Colonic mucosa (tissue), 4 donors: ENCODE data around the gene PNMA6E. TPM values are rescaled to one million over a fixed set of nuclear protein-coding genes. Genes with fewer than 3 reads are reported as not detected.
A peak's percentile ranks its signal among the peaks of the same experiment; 100 is the strongest.
"Not testable (repeated sequence)": the region's sequence is repeated elsewhere in the genome, so short reads cannot be mapped to it uniquely, and the experiment has no call there.

Experiments used
- DNase-seq: peaks from one replicate; pipeline ENCODE4 v3.0.0-alpha.2; 2020
- H3K27ac ChIP-seq: fragments of 200-600 bp; one replicate; pipeline ENCODE4 v1.8.0; 2021
- H3K27me3 ChIP-seq: fragments of 200-600 bp; one replicate; pipeline ENCODE4 v1.8.0; 2021
- H3K36me3 ChIP-seq: fragments of 200-600 bp; one replicate; pipeline ENCODE4 v1.8.0; 2021
- H3K4me1 ChIP-seq: fragments of 200-600 bp; one replicate; pipeline ENCODE4 v1.8.0; 2021; ENCODE audit warnings: mild to moderate bottlenecking
- H3K4me3 ChIP-seq: fragments of 200-600 bp; one replicate; pipeline ENCODE4 v1.8.0; 2021
- H3K9ac ChIP-seq, 2 donors: one replicate each; pipeline ENCODE4 v1.7.0; 2013; ENCODE audit warnings: control low read depth in 2 of 2, low read depth in 2 of 2, low read length in 2 of 2
- H3K9me3 ChIP-seq: fragments of 200-600 bp; one replicate; pipeline ENCODE4 v1.8.0; 2021
- intact Hi-C: fragments of 100-400 bp; cut with DNase I; formaldehyde crosslinking; loops from one replicate; pipeline ENCODE4 v1.14.1; 2022
- total RNA-seq, 2 donors: library from RNA; stranded (reverse); fragmentation: NEBNext Ultra II Directional in 1 of 2; extraction: Animal tissue kit (Norgen Biotek cat#: 25700) in 1 of 2; gene quantifications; one replicate each; pipeline ENCODE4 v1.2.1, GENCODE V29; 2021
- TF ChIP-seq, protein P1 (sequence below): fragments of 200-600 bp; IDR thresholded peaks from one replicate; pipeline ENCODE4 v1.8.0; 2022; ENCODE audit warnings: antibody characterized with exemption, mild to moderate bottlenecking
- donor health status: healthy.
- donor health status: DM: no; HTN: no; CAD: no.
- donor health status: DM: no; HTN: no; CAD: no.

PNMA6E gene
- total RNA-seq, 2 donors from 2014 or later = not detected

DNA sequence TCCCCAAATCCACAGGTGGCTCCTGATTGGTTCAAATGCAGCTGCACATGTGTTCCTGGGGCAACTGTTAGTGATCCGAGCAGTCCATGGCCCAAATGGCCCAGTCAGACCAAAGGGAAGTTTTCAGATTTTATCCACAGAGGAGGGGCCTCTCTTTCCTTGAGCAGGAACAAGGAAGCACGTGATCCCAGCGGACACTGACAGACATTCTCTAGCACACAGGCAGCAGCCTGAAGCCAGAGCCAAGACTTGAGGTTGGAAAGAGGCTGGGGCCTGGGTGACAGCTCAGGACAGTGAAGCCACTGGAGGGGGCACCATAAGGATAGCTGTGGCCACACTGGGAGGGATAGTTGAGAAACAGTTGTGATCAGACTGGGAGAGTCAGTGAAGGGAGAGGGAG, 6.6 kb upstream of the PNMA6E start:
- TF ChIP-seq, protein P1, sequence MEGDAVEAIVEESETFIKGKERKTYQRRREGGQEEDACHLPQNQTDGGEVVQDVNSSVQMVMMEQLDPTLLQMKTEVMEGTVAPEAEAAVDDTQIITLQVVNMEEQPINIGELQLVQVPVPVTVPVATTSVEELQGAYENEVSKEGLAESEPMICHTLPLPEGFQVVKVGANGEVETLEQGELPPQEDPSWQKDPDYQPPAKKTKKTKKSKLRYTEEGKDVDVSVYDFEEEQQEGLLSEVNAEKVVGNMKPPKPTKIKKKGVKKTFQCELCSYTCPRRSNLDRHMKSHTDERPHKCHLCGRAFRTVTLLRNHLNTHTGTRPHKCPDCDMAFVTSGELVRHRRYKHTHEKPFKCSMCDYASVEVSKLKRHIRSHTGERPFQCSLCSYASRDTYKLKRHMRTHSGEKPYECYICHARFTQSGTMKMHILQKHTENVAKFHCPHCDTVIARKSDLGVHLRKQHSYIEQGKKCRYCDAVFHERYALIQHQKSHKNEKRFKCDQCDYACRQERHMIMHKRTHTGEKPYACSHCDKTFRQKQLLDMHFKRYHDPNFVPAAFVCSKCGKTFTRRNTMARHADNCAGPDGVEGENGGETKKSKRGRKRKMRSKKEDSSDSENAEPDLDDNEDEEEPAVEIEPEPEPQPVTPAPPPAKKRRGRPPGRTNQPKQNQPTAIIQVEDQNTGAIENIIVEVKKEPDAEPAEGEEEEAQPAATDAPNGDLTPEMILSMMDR = no peak
- Histone ChIP-seq H3K27ac (no peak overlapping the region), H3K36me3 (no peaks in the 10 kb centered on the region), H3K4me3 (no peak overlapping the region), H3K9ac (no peak overlapping the region), H3K4me1 (no peaks in the 10 kb centered on the region), H3K9me3 (no peaks in the 10 kb centered on the region), H3K27me3 (peaks cover 10% of the 10 kb centered on the region)
- intact Hi-C loops = no loop called here
- DNase-seq = no peak

DNA sequence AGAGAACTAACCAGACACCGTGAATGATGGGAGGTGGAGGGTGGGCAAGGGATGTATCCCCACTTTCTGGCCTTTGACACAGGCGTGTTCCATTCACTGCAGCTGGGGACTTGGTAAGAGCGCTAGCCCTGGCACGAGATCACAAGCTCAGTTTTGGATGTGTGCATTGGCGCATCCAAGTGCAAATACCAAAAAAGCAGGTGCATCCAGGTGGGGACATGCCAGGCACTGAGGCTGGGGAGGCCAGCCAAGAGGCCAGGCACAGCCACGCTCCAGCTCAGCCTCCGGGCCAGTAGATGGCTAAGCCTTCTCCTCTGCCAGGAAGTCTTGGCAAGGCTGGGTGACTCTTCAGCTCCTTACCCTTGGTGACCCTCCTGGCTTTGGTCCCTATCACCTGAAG, 5.8 kb upstream of the PNMA6E start:
- intact Hi-C loops = no loop called here
- Histone ChIP-seq H3K4me1 (no peaks in the 10 kb centered on the region), H3K9me3 (no peaks in the 10 kb centered on the region), H3K9ac (no peak overlapping the region), H3K27me3 (peaks cover 10% of the 10 kb centered on the region), H3K4me3 (no peak overlapping the region), H3K36me3 (no peaks in the 10 kb centered on the region), H3K27ac (no peak overlapping the region)
- no peak for DNase-seq
- TF ChIP-seq, protein P1 = no peak

DNA sequence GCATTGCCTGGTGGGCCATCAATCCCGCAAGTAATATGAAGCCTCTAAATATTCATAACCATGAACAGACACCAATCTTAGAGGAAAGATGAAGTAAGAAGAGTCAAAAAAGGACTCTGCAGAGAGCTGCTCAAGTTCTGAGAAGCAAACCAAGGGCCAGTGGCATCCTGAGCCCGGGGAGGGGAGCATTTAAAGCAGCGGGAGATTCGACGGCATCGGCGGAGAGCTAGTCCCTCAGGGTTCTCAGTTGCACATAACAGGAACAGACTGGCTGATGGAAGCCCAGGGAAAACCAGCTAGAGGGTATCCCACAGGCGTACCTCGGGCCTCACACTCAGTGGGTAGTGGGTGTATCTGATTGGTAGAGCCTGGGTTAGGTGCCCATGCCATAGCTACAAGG, 4.9 kb upstream of the PNMA6E start:
- peaks cover 2% of the 10 kb centered on the region for H3K27me3 ChIP-seq
- no peak overlapping the region for H3K4me3 ChIP-seq
- TF ChIP-seq, protein P1 = no peak
- H3K9ac ChIP-seq = no peak overlapping the region
- no peak overlapping the region for H3K27ac ChIP-seq
- H3K36me3 ChIP-seq = no peaks in the 10 kb centered on the region
- no peaks in the 10 kb centered on the region for H3K9me3 ChIP-seq
- DNase-seq = no peak
- intact Hi-C loops = no loop called here
- H3K4me1 ChIP-seq = no peaks in the 10 kb centered on the region

DNA sequence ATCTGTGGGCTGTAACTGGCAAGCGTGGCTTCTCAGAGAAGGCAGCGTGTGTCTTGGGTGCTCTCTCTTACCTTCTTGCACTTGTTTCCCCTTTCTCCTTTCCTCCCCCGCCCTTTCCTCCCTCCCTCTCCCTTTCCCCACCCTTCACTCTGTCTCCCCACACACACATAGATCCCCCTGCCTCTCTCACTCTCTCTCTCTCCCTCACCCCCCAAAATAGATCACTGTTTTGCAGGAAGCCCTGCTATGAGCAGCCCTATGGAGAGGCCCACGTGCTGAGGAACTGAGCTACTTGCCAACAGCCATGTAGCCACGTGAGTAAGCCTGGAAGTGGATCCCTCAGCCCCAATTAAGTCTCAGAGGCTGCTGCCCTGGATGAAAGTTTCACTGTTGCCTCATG, 4.3 kb upstream of the PNMA6E start:
- Histone ChIP-seq H3K36me3 (no peaks in the 10 kb centered on the region), H3K9me3 (no peaks in the 10 kb centered on the region), H3K4me1 (no peaks in the 10 kb centered on the region), H3K4me3 (no peak overlapping the region), H3K9ac (no peak overlapping the region), H3K27ac (no peak overlapping the region), H3K27me3 (no peaks in the 10 kb centered on the region)
- DNase-seq = no peak
- TF ChIP-seq, protein P1 = no peak
- intact Hi-C loops = no loop called here

DNA sequence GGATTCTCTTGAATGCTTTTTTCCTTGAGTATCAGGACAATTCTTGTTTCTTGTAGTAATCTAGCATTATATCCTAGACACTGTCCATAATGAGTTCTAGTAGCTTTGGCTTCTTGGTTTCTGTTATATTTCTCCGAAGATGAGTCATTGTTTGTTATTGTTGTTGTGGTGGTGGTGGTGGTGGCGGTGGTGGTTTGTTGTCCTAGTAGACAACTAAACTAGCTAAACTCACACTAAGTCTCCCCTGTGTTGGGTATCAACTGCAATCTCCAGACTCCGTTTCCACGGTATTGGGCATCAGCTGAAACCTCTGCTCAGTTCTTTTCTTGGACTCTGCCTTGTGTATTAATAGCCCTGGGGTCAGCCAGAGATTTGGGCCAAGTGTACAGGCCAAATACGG, 3.2 kb upstream of the PNMA6E start:
- H3K27me3 ChIP-seq, H3K4me1 ChIP-seq, H3K36me3 ChIP-seq, H3K4me3 ChIP-seq, H3K9ac ChIP-seq, DNase-seq, intact Hi-C loops, H3K27ac ChIP-seq, H3K9me3 ChIP-seq: not testable (repeated sequence)

DNA sequence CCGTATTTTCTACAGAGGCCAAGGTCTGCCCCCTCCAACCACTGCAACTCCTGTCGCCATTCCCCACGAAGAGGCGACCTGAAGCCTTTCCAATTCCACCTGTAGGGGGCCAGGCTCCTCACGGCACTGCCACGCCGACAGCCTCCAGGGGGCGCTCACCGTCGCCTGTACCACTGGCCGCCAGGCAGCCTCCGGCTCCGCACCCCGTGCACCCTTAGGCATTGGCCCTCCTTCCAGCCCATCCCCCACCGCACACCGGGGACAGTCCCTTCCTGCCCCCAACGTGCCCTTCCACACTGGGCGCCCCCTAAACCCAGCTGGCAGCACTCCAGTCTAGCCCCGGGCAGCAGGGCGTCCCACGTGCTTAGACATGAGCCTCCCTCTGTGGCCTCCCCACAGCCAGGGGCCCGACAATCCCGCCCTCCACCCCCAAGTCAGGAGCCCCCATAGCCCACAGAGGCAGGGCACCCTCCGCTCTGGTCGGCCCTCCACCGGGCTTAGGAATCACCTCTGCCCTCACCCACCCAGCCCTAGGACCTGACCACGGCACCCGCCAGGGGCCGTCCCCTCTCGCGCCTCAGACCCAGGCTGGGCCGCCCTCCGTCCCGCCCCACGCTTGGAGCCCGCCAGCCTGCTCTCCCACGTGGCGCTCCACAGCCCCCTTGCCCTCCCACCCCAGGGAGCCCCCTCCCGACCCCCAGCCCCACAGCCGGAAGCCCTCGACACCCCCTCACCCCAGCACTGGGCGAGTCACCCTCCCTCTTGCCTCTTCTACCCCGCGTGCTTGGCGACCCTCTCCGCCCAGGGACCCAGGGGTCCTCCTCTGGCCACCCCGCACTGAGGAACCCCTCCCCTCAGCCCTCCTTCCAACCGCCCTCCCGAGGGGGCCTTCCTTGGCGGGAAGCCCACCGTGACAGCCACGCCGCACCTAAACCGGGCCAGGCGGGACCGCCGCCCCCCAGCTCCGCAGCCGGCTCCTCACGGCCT, 711 bp downstream of the PNMA6E start:
- Histone ChIP-seq H3K9ac (no peak overlapping the region), H3K36me3 (no peaks in the 10 kb centered on the region), H3K4me1 (no peaks in the 10 kb centered on the region), H3K27me3 (no peaks in the 10 kb centered on the region), H3K27ac (no peak overlapping the region), H3K4me3 (no peak overlapping the region), H3K9me3 (no peaks in the 10 kb centered on the region)
- intact Hi-C loops = no loop called here
- no peak for DNase-seq
- TF ChIP-seq, protein P1 = peak; percentile 36
